ENCODE data around the gene LRRN3. TPM values are rescaled to one million over a fixed set of nuclear protein-coding genes. Genes with fewer than 3 reads are reported as not detected.

Gene LRRN3
- total and polyA plus RNA-seq, 2 experiments from 2014 or later: 3.7 to 6.8 TPM

- H3K4me1 ChIP-seq (ENCODE audit: insufficient read depth): peaks cover 4% of the 10 kb centered on the region
- no peak overlapping the region for H3K4me2 ChIP-seq
- DNase-seq (ENCODE audit: low spot score): no peak
- no peaks in the 10 kb centered on the region for H3K9me3 ChIP-seq (ENCODE audit: low read depth)
- no peaks in the 10 kb centered on the region for H3K9me2 ChIP-seq (replicated peaks; ENCODE audit: insufficient read depth)
- H3K4me3 ChIP-seq: no peak overlapping the region
- no peak overlapping the region for H2AFZ ChIP-seq
- no peak overlapping the region for H3K27ac ChIP-seq
- H3K36me3 ChIP-seq (replicated peaks; ENCODE audit: insufficient read depth, low read depth): no peaks in the 10 kb centered on the region
- no peaks in the 10 kb centered on the region for H4K20me1 ChIP-seq (ENCODE audit: insufficient read depth, poor library complexity, severe bottlenecking)
- WGBS (ENCODE audit: low lambda C conversion rate, missing lambda C conversion rate): 78% methylated on average over 1 of the region's 1 CpG
- H3K79me2 ChIP-seq: no peaks in the 10 kb centered on the region
- TF ChIP-seq EZH2 (IDR thresholded peaks at IDR 0.05; ENCODE audit: borderline replicate concordance) (no peak), EZH2phosphoT487 (IDR thresholded peaks at IDR 0.05; ENCODE audit: low read depth, severe bottlenecking, unreplicated experiment) (no peak), CTCF (IDR thresholded peaks at IDR 0.05; ENCODE audit: poor library complexity) (no peak)
- no peaks in the 10 kb centered on the region for H3K27me3 ChIP-seq
Measured at GRCh38 chr7:111107579-111107978, 16.7 kb downstream of the LRRN3 start.

GRCh38 chr7:111108000-111108399, 17.1 kb downstream of the LRRN3 start:
- no peaks in the 10 kb centered on the region for H3K9me3 ChIP-seq (ENCODE audit: low read depth)
- H3K36me3 ChIP-seq (replicated peaks; ENCODE audit: insufficient read depth, low read depth): no peaks in the 10 kb centered on the region
- H3K9me2 ChIP-seq (replicated peaks; ENCODE audit: insufficient read depth): no peaks in the 10 kb centered on the region
- no peak for DNase-seq (ENCODE audit: low spot score)
- H3K27ac ChIP-seq: no peak overlapping the region
- WGBS (ENCODE audit: low lambda C conversion rate, missing lambda C conversion rate): 75% methylated on average over 1 of the region's 1 CpG
- no peak overlapping the region for H3K4me3 ChIP-seq
- H3K4me2 ChIP-seq: no peak overlapping the region
- H3K4me1 ChIP-seq (ENCODE audit: insufficient read depth): peaks cover 5% of the 10 kb centered on the region
- TF ChIP-seq EZH2 (IDR thresholded peaks at IDR 0.05; ENCODE audit: borderline replicate concordance) (no peak), CTCF (IDR thresholded peaks at IDR 0.05; ENCODE audit: poor library complexity) (no peak), EZH2phosphoT487 (IDR thresholded peaks at IDR 0.05; ENCODE audit: low read depth, severe bottlenecking, unreplicated experiment) (no peak)
- H3K79me2 ChIP-seq: no peaks in the 10 kb centered on the region
- no peaks in the 10 kb centered on the region for H4K20me1 ChIP-seq (ENCODE audit: insufficient read depth, poor library complexity, severe bottlenecking)
- no peak overlapping the region for H2AFZ ChIP-seq
- no peaks in the 10 kb centered on the region for H3K27me3 ChIP-seq

- Histone ChIP-seq H4K20me1 (ENCODE audit: insufficient read depth, poor library complexity, severe bottlenecking) (no peaks in the 10 kb centered on the region), H3K27ac (no peak overlapping the region), H2AFZ (no peak overlapping the region), H3K4me1 (ENCODE audit: insufficient read depth) (peaks cover 10% of the 10 kb centered on the region), H3K9me3 (ENCODE audit: low read depth) (no peaks in the 10 kb centered on the region), H3K4me2 (no peak overlapping the region), H3K36me3 (replicated peaks; ENCODE audit: insufficient read depth, low read depth) (no peaks in the 10 kb centered on the region), H3K79me2 (no peaks in the 10 kb centered on the region), H3K4me3 (no peak overlapping the region), H3K27me3 (no peaks in the 10 kb centered on the region), H3K9me2 (replicated peaks; ENCODE audit: insufficient read depth) (no peaks in the 10 kb centered on the region)
- no peak for DNase-seq (ENCODE audit: low spot score)
- 81% methylated on average over 3 of the region's 3 CpGs for WGBS (ENCODE audit: low lambda C conversion rate, missing lambda C conversion rate)
- TF ChIP-seq CTCF (IDR thresholded peaks at IDR 0.05; ENCODE audit: poor library complexity) (no peak), EZH2phosphoT487 (IDR thresholded peaks at IDR 0.05; ENCODE audit: low read depth, severe bottlenecking, unreplicated experiment) (no peak), EZH2 (IDR thresholded peaks at IDR 0.05; ENCODE audit: borderline replicate concordance) (no peak)
Measured at GRCh38 chr7:111108496-111108895, 17.6 kb downstream of the LRRN3 start.

- no peak for TF ChIP-seq EZH2 (IDR thresholded peaks at IDR 0.05; ENCODE audit: borderline replicate concordance)
- no peak for TF ChIP-seq EZH2phosphoT487 (IDR thresholded peaks at IDR 0.05; ENCODE audit: low read depth, severe bottlenecking, unreplicated experiment)
- TF ChIP-seq CTCF (IDR thresholded peaks at IDR 0.05; ENCODE audit: poor library complexity): no peak
- Histone ChIP-seq H3K9me3 (ENCODE audit: low read depth) (no peaks in the 10 kb centered on the region), H4K20me1 (ENCODE audit: insufficient read depth, poor library complexity, severe bottlenecking) (no peaks in the 10 kb centered on the region), H3K4me3 (no peak overlapping the region), H3K79me2 (no peaks in the 10 kb centered on the region), H2AFZ (no peak overlapping the region), H3K9me2 (replicated peaks; ENCODE audit: insufficient read depth) (no peaks in the 10 kb centered on the region), H3K27ac (no peak overlapping the region), H3K36me3 (replicated peaks; ENCODE audit: insufficient read depth, low read depth) (no peaks in the 10 kb centered on the region), H3K27me3 (no peaks in the 10 kb centered on the region), H3K4me2 (no peak overlapping the region), H3K4me1 (ENCODE audit: insufficient read depth) (peaks cover 16% of the 10 kb centered on the region)
- DNase-seq (ENCODE audit: low spot score): no peak
- WGBS (ENCODE audit: low lambda C conversion rate, missing lambda C conversion rate): 89% methylated on average over 2 of the region's 2 CpGs
Measured at GRCh38 chr7:111112439-111112838, 21.5 kb downstream of the LRRN3 start.

Data from hepatocyte (in vitro differentiated cells).